Brain microvascular endothelial cell (primary cell): Measurements from ENCODE around the gene ALDH3B1.

ENCODE experiments used
- DNase-seq: peaks from one replicate; pipeline ENCODE4 v3.0.0-alpha.2; 2020
- H3K27ac ChIP-seq: fragments of 250-450 bp; sonication (Bioruptor Pico); 2 replicates; pipeline ENCODE4 v1.5.1; 2020; ENCODE audit warnings: mild to moderate bottlenecking, moderate library complexity
- H3K27me3 ChIP-seq: fragments of 250-450 bp; sonication (Bioruptor Pico); replicated peaks from 2 replicates; pipeline ENCODE4 v1.5.1; 2020; ENCODE audit warnings: mild to moderate bottlenecking
- H3K36me3 ChIP-seq: fragments of 250-450 bp; sonication (Bioruptor Pico); replicated peaks from 2 replicates; pipeline ENCODE4 v1.5.1; 2020; ENCODE audit warnings: mild to moderate bottlenecking
- H3K4me3 ChIP-seq: 2 replicates; pipeline ENCODE4 v1.5.1; 2011; ENCODE audit warnings: low read depth, mild to moderate bottlenecking, control low read depth, low read length, moderate library complexity
- in situ Hi-C: cut with HindIII; loops from 2 replicates; pipeline ENCODE4 v1.10.0; 2017; ENCODE audit warnings: low sequenced_read_pairs, low pct_ligation_motif_present
- TF ChIP-seq, protein P1 (sequence below): IDR thresholded peaks from 2 replicates; pipeline ENCODE4 v1.5.1; 2011; ENCODE audit warnings: low read depth, mild to moderate bottlenecking, moderate library complexity, low read length, control low read depth, inconsistent platforms; ENCODE audit errors: missing control alignments

Gene ALDH3B1

DNA sequence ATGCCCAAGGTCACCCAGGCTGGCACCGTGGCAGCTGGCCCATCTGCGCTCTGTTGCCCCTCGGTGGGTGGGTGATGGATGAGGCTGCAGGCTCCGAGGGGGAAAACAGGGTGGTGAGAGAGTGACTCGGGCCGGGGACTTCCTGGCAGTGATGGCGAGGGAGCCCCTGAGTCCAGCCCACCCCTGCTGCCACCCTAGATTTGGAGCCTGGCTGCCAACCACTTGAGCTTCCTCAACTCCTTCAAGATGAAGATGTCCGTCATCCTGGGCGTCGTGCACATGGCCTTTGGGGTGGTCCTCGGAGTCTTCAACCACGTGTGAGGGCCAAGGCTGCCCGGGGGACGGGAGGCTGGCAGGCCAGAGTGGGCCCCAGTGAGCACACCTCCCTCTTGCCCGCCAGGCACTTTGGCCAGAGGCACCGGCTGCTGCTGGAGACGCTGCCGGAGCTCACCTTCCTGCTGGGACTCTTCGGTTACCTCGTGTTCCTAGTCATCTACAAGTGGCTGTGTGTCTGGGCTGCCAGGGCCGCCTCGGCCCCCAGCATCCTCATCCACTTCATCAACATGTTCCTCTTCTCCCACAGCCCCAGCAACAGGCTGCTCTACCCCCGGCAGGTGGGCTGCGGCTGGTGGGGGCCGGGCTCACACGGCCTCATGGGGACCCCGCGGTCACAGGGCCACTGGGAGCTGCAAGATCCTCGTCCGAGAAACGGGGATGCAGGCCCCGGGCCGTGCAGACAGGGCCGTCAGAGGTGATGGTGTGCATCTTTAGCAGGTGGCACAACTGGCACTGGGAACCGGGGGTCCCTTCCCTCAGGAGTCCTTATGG lies 38.8 kb downstream of the ALDH3B1 start:
- Histone ChIP-seq H3K27ac (no peak overlapping the region), H3K27me3 (no peaks in the 10 kb centered on the region), H3K4me3 (no peak overlapping the region), H3K36me3 (peaks cover 80% of the 10 kb centered on the region)
- in situ Hi-C loops = no loop called here
- TF ChIP-seq, protein P1, sequence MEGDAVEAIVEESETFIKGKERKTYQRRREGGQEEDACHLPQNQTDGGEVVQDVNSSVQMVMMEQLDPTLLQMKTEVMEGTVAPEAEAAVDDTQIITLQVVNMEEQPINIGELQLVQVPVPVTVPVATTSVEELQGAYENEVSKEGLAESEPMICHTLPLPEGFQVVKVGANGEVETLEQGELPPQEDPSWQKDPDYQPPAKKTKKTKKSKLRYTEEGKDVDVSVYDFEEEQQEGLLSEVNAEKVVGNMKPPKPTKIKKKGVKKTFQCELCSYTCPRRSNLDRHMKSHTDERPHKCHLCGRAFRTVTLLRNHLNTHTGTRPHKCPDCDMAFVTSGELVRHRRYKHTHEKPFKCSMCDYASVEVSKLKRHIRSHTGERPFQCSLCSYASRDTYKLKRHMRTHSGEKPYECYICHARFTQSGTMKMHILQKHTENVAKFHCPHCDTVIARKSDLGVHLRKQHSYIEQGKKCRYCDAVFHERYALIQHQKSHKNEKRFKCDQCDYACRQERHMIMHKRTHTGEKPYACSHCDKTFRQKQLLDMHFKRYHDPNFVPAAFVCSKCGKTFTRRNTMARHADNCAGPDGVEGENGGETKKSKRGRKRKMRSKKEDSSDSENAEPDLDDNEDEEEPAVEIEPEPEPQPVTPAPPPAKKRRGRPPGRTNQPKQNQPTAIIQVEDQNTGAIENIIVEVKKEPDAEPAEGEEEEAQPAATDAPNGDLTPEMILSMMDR = no peak
- no peak for DNase-seq

DNA sequence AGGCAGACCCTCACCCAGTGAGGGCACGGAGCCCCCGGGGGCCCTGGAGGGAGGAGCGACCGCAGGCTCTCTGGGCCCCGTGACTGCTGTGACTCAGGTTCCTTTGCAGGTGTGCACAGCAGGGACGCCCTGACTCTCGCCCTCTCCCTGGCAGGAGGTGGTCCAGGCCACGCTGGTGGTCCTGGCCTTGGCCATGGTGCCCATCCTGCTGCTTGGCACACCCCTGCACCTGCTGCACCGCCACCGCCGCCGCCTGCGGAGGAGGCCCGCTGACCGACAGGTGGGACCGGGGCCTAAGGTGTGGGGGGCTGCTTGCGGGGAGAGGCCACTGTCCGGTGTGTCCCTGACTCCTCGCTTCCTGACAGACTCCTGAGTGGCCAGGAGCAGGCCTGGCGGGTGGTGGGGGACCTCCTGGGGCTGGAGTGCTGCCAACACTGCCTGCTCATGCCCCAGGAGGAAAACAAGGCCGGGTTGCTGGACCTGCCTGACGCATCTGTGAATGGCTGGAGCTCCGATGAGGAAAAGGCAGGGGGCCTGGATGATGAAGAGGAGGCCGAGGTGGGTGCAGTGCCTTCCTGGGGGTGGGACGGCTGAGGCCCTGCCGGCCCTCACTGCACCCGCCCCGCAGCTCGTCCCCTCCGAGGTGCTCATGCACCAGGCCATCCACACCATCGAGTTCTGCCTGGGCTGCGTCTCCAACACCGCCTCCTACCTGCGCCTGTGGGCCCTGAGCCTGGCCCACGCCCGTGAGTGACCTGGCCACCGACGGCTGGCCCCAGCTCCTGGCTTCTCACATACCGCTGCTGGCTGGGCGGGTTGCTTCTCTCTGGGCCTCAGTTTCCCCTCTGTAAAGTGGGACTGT lies 39.6 kb downstream of the ALDH3B1 start:
- Histone ChIP-seq H3K36me3 (peaks cover 72% of the 10 kb centered on the region), H3K4me3 (no peak overlapping the region)
- TF ChIP-seq, protein P1 = no peak

DNA sequence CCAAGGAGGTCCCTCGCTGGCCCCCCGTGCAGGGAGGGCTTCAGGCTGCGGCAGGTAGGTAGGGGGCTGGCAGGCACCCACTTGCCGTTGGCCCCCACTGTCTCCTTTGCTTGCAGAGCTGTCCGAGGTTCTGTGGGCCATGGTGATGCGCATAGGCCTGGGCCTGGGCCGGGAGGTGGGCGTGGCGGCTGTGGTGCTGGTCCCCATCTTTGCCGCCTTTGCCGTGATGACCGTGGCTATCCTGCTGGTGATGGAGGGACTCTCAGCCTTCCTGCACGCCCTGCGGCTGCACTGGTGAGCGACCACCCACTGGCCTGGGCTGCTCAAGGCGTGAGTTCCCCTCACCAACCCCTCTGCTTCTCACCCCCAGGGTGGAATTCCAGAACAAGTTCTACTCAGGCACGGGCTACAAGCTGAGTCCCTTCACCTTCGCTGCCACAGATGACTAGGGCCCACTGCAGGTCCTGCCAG lies 40.3 kb downstream of the ALDH3B1 start:
- Histone ChIP-seq H3K4me3 (no peak overlapping the region), H3K36me3 (peaks cover 67% of the 10 kb centered on the region), H3K27ac (no peak overlapping the region), H3K27me3 (no peaks in the 10 kb centered on the region)
- TF ChIP-seq, protein P1 = no peak
- no peak for DNase-seq
- in situ Hi-C loops = no loop called here

More for the DNA sequence above, 39.6 kb downstream of the ALDH3B1 start:
- DNase-seq = no peak
- in situ Hi-C loops = no loop called here
- Histone ChIP-seq H3K27ac (no peak overlapping the region), H3K27me3 (no peaks in the 10 kb centered on the region)

DNA sequence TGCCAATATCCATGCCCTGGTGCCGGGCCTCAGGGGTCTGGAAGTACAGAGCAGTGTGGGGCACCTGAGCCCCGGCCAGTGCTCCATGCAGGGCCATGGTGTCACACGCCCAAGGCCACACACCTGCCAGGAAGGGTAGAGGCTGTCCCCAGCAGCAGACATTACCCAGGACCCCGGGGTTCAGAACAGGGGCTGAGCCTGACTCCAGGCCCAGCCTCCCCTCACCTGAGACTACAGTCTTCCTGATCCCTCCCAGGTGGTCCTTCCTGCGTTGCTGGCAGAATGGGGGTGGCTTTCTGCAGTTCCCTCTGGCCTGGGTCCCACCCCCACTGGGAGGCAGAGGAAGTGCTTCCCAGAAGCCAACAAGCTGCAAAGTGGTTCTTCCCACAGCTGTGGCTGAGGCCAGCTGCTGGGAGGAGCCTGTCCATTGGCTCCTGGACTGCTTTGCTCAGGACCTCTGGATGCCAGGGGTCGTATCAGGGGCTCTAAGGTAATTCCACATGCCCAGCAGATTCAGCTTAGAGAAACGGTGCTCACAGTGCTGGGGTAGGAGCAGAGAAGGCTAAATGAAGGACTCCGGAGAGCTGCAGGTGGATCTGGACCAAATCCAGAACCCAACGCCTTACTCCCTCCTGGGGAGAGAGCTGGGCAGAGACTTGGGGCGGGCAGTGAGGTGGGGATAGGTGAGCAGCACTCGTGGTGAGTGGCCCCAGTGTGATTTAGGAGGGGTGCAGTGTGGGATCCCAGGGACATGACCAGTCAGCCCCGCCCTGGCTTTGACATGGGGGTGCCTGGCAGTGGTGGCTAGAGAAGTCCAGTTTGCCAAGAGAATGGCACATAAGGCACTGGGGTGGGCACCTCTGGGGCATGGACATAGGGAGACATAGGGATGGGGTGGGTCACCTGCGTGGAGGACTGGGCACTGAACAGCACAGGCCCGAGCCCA lies 41.3 kb downstream of the ALDH3B1 start:
- in situ Hi-C loops = no loop called here
- DNase-seq = no peak
- Histone ChIP-seq H3K27me3 (no peaks in the 10 kb centered on the region), H3K36me3 (peaks cover 56% of the 10 kb centered on the region), H3K27ac (no peak overlapping the region), H3K4me3 (no peak overlapping the region)
- TF ChIP-seq, protein P1 = no peak

DNA sequence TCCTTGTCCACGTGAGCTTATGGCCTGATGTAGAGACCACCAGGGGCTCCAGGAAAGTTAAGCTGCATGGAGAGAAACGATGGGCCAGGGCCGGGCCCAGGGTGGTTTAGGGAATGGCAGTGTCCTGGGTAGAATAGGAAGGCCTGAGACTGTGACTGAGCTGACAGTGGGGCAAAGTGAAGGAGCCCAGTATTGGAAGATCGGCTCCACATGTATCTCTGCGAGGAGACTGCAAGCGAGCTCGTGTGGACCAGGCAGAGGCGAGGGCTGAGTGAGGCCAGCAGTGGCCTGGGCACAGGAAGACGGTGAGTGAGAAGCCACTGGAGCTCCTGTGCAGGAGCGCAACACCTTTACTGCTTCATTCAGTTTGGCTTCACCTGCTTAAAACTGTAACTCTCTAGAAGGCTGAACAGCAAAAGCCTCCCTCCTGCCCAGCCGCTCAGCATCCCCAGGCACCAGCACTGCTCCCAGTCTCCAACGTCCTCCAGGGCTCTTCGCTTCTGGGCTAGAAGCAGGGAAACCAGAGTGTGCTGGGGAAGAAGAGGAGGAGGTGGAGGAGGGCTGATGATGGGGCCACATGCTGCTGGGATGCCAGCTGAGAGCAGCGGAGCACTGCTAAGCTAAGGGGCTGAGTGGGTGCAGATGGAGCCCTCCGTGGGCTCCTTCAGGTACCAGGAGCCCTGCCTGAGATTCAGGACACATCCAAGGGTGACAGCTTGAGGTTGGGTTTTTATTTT lies 42.2 kb downstream of the ALDH3B1 start:
- in situ Hi-C loops = no loop called here
- Histone ChIP-seq H3K4me3 (no peak overlapping the region), H3K27me3 (no peaks in the 10 kb centered on the region), H3K27ac (no peak overlapping the region), H3K36me3 (peaks cover 53% of the 10 kb centered on the region)
- TF ChIP-seq, protein P1 = no peak
- DNase-seq = no peak
